BE2C (cell line): ENCODE results near the gene PRKCI. TPM values are rescaled to one million over a fixed set of nuclear protein-coding genes. Genes with fewer than 3 reads are reported as not detected.

Experiments
- DNase-seq: peaks from one replicate; pipeline ENCODE4 v3.0.0-alpha.2; 2020
- H3K27me3 ChIP-seq: fragments of 250-450 bp; sonication (Bioruptor Pico); 2 replicates; pipeline ENCODE4 v1.5.1; 2020; ENCODE audit warnings: mild to moderate bottlenecking
- H3K36me3 ChIP-seq: fragments of 250-450 bp; sonication (Bioruptor Pico); 2 replicates; pipeline ENCODE4 v1.5.1; 2020; ENCODE audit warnings: mild to moderate bottlenecking
- H3K4me1 ChIP-seq: fragments of 250-450 bp; sonication (Bioruptor Pico); 2 replicates; pipeline ENCODE4 v1.5.1; 2020
- H3K4me3 ChIP-seq: 2 replicates; pipeline ENCODE4 v1.5.1; 2011; ENCODE audit warnings: low read depth, low read length
- H3K9me3 ChIP-seq: fragments of 250-450 bp; sonication (Bioruptor Pico); 2 replicates; pipeline ENCODE4 v1.5.1; 2020
- polyA plus RNA-seq: library from polyadenylated mRNA; unstranded; fragments of >200 nt; gene quantifications from one replicate; pipeline ENCODE4 v1.2.1, GENCODE V29; 2012; ENCODE audit warnings: low read depth, missing spikeins; ENCODE audit not compliant: insufficient read length, insufficient read depth
- TF ChIP-seq, protein P1 (sequence below): IDR thresholded peaks from 2 replicates; pipeline ENCODE4 v1.5.1; 2012; ENCODE audit warnings: mild to moderate bottlenecking, low read depth, low read length

Gene PRKCI
- 9.7 TPM for polyA plus RNA-seq

DNA sequence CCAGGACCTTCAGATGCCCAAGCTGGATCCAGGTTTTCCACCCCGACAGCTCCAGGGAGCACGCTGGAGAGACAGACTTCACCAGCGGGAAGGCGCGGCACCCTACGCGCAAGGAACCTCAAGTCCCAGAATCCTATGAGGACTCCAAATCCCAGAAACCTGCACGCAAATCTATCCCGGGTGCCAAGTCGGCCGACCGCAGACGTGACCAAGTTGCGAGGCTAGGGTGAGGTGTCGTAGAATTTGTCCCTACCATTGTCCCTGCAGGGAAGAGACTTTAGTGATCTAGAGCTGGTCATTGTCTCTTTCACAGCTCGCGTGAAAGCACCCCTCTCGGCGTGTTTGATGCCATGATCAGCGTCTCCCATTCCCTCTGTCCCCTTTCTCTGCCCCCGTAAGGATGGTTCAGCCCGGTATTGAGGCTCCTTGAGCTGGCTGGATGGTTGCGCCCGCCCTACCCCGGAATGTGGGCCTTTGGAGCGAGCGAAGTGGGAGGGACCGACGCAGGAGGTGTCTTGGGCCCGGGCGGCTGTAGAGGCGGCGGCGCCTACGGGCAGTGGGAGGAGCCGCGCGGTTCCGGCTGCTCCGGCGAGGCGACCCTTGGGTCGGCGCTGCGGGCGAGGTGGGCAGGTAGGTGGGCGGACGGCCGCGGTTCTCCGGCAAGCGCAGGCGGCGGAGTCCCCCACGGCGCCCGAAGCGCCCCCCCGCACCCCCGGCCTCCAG is at the start of gene PRKCI:
Gene PRKCI (plus strand): TSS at position 501 of the 723 bp plus-strand sequence. CDS start 246 bp downstream, outside the sequence.
- Histone ChIP-seq H3K36me3 (no peaks in the 10 kb centered on the region), H3K9me3 (no peaks in the 10 kb centered on the region), H3K4me1 (no peaks in the 10 kb centered on the region), H3K27me3 (no peaks in the 10 kb centered on the region), H3K4me3 (peak within 1 kb of the TSS; percentile 57)
- peak; percentile 95 for DNase-seq
- TF ChIP-seq, protein P1, sequence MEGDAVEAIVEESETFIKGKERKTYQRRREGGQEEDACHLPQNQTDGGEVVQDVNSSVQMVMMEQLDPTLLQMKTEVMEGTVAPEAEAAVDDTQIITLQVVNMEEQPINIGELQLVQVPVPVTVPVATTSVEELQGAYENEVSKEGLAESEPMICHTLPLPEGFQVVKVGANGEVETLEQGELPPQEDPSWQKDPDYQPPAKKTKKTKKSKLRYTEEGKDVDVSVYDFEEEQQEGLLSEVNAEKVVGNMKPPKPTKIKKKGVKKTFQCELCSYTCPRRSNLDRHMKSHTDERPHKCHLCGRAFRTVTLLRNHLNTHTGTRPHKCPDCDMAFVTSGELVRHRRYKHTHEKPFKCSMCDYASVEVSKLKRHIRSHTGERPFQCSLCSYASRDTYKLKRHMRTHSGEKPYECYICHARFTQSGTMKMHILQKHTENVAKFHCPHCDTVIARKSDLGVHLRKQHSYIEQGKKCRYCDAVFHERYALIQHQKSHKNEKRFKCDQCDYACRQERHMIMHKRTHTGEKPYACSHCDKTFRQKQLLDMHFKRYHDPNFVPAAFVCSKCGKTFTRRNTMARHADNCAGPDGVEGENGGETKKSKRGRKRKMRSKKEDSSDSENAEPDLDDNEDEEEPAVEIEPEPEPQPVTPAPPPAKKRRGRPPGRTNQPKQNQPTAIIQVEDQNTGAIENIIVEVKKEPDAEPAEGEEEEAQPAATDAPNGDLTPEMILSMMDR: no peak

DNA sequence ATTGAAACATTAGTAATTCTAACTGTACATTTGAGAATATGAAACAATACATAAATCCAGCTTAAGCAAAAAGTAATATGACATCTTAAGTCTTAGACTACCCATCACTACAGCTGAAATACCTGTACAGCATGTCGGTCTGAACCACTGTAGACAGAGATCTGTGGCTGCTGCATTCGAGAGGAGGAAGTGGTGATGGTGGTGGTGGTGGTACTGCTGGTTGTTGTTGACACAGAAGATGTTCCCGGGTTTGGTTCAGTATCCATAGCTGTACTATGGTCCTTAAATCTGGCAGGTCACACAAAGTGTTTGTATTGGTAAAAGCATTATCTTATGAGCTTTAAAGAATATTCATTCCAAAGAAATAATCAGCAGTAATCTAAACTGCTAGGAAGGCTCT is 43.6 kb upstream of the PRKCI start:
- TF ChIP-seq, protein P1: no peak
- H3K4me3 ChIP-seq: no peak overlapping the region
- peaks cover 41% of the 10 kb centered on the region for H3K36me3 ChIP-seq
- no peaks in the 10 kb centered on the region; the same call in 1 of the 2 replicates for H3K4me1 ChIP-seq
- H3K9me3 ChIP-seq: no peaks in the 10 kb centered on the region
- no peaks in the 10 kb centered on the region for H3K27me3 ChIP-seq
- DNase-seq: no peak

DNA sequence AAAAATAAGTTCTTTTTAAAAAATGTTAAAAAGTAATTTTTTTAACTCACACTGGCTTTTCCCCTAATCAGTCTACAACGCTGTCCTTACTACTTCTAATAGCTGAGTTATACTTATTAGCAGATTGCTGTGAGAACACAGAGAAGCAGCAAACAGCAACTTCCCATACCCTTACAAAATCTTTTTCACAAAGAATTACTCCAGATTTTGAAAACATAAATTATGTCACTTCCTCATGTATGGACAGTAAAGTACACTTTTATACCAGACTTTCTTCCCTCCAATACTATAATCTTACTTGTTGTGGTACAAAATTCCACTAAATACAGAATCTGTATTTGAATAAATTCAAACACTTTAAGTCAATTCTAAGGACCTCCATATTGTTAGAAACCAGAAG is 42.8 kb upstream of the PRKCI start:
- DNase-seq: no peak
- Histone ChIP-seq H3K4me3 (peak overlapping the region; percentile 96), H3K27me3 (no peaks in the 10 kb centered on the region), H3K4me1 (no peaks in the 10 kb centered on the region; the same call in 1 of the 2 replicates), H3K9me3 (no peaks in the 10 kb centered on the region), H3K36me3 (peaks cover 36% of the 10 kb centered on the region)
- TF ChIP-seq, protein P1: no peak

DNA sequence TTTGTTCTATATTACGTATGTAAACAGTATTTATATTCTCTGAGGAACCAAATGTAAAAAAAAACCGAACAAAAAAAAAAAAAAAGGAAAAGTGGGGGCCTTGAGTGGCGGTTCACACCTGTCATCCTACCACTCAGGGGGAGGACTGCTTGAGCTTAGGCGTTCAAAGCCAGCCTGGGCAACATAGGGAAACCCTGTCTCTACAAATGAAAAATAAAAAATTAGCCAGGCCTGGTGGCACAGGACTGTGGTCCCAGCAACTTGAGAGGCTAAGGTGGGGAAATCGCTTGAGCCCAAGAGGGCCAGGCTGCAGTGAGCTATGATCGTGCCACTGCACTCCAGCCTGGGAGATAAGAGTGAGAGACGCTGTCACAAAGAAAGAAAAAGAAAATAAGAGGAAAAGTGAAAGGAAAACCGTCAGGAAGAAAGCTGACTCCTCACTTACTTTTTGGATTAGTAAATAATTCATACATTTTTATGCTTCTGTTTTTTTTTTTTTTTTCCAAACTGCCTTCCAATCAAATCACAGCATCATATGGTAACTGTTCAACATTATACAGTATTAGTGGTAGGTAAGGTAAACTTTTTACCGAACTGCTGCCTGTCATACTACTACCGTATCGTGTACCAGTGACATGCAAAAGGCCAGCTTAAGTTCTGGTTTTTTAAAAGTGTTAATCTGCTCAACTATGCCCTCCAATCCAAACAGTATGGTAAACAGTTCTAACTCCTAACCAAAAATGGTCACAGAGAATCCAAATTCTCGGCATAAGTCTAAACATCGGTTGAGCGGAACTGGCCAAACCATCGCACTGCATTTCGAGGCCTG is 41.9 kb upstream of the PRKCI start:
- no peaks in the 10 kb centered on the region; the same call in 1 of the 2 replicates for H3K4me1 ChIP-seq
- H3K36me3 ChIP-seq: peaks cover 29% of the 10 kb centered on the region
- H3K4me3 ChIP-seq: peak overlapping the region; percentile 96
- DNase-seq: no peak
- no peaks in the 10 kb centered on the region for H3K9me3 ChIP-seq
- TF ChIP-seq, protein P1: no peak
- H3K27me3 ChIP-seq: no peaks in the 10 kb centered on the region

DNA sequence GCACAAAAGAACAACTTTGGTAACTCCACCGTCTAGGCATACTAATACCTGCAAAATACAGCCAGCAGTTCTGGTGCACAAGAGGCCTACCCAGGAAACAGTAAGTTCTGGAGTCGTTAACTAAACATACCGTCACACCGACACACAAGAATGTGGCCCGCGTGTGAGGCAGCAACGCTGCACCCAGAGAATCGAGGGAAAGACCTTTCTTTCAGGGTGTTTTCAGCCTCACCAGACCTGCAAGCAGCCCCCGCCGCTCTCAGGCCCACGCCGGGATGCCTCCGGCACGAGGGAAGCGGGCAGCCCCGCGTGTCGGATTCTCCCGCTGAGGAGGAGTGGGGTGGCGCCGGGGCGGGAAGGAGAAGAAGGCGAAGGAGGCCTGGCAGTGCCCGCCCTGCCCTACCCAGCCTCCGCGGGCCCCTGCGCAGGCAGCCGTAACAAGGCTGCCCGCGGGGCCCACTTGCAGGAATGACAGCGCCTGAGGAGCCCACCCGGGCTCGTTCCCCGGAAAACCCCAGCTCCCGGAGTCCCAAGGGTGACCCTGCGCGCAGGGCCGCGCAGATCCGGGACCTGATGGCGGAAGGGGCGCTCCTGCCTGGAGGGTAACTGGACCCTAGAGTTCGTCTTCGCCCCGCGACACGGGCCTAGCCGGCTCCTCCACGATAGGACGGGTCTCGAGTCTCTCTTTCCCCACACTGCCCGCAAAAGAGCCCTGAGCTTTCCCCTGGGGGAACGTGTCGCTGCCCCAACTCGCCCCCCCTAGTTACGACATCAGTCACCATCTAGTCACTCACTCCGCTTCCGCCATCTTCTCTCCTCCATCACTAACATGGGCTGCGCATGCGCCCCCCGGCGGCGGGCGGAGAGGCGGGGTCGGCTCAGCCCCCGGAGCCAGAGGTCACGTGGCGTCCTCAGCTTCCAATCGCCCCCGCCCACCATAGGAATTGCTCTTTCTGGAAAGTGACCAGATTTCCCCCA is 41.0 kb upstream of the PRKCI start, which contains the start of gene PHC3:
Gene PHC3 (minus strand): TSS at position 826 of the 978 bp plus-strand sequence. CDS start 18 bp downstream, at position 808.
- TF ChIP-seq, protein P1: no peak
- peak within 1 kb of the TSS; percentile 96 for H3K4me3 ChIP-seq
- peak; percentile 96 for DNase-seq
- H3K36me3 ChIP-seq: peaks cover 26% of the 10 kb centered on the region
- no peaks in the 10 kb centered on the region for H3K9me3 ChIP-seq
- H3K4me1 ChIP-seq: no peaks in the 10 kb centered on the region; the same call in 1 of the 2 replicates
- H3K27me3 ChIP-seq: no peaks in the 10 kb centered on the region
